Loucy (cell line): ENCODE results near the gene SUSD3.

ENCODE experiments used
- H2AFZ ChIP-seq: fragments of 200-600 bp; sonication (generic); 2 replicates; pipeline ENCODE4 v1.6.0; 2016; ENCODE audit warnings: antibody characterized with exemption, mild to moderate bottlenecking, low read length, moderate library complexity
- H3F3A ChIP-seq: fragments of 200-600 bp; 2 replicates; pipeline ENCODE4 v1.6.0; 2016; ENCODE audit warnings: antibody characterized with exemption, low read depth, mild to moderate bottlenecking
- H3K27me3 ChIP-seq: fragments of 200-600 bp; sonication (generic); 2 replicates; pipeline ENCODE4 v1.6.1; 2014; ENCODE audit warnings: low read length, mild to moderate bottlenecking; ENCODE audit not compliant: insufficient read depth, poor library complexity, severe bottlenecking
- H3K36me3 ChIP-seq: fragments of 200-600 bp; sonication (generic); 2 replicates; pipeline ENCODE4 v1.6.1; 2016; ENCODE audit warnings: low read length; ENCODE audit not compliant: insufficient read depth
- H3K4me1 ChIP-seq: fragments of 200-600 bp; sonication (generic); 2 replicates; pipeline ENCODE4 v1.5.1; 2014; ENCODE audit warnings: low read length, mild to moderate bottlenecking; ENCODE audit not compliant: insufficient read depth, poor library complexity, severe bottlenecking
- H3K4me2 ChIP-seq: fragments of 200-600 bp; sonication (generic); 2 replicates; pipeline ENCODE4 v1.6.0; 2014; ENCODE audit warnings: antibody characterized with exemption, low read length, low read depth, mild to moderate bottlenecking; ENCODE audit not compliant: poor library complexity, severe bottlenecking
- H3K4me3 ChIP-seq: fragments of 200-600 bp; sonication (generic); 2 replicates; pipeline ENCODE4 v1.5.1; 2014; ENCODE audit warnings: low read length, mild to moderate bottlenecking, mixed read lengths; ENCODE audit not compliant: poor library complexity, severe bottlenecking
- H3K79me2 ChIP-seq: fragments of 200-600 bp; sonication (generic); 2 replicates; pipeline ENCODE4 v1.6.1; 2014; ENCODE audit warnings: low read length; ENCODE audit not compliant: insufficient read depth
- H3K9ac ChIP-seq: fragments of 200-600 bp; sonication (generic); 2 replicates; pipeline ENCODE4 v1.6.0; 2014; ENCODE audit warnings: mild to moderate bottlenecking, low read depth, low read length, moderate library complexity; ENCODE audit not compliant: poor library complexity, severe bottlenecking
- H3K9me2 ChIP-seq: fragments of 200-600 bp; sonication (generic); replicated peaks from 2 replicates; pipeline ENCODE4 v1.6.1; 2016; ENCODE audit warnings: low read depth, low read length, mixed read lengths
- H3K9me3 ChIP-seq: fragments of 200-600 bp; sonication (generic); 2 replicates; pipeline ENCODE4 v1.6.1; 2014; ENCODE audit warnings: mild to moderate bottlenecking, antibody characterized with exemption, low read length, low read depth; ENCODE audit not compliant: insufficient read depth
- H4K20me1 ChIP-seq: fragments of 200-600 bp; sonication (generic); 2 replicates; pipeline ENCODE4 v1.6.0; 2014; ENCODE audit warnings: antibody characterized with exemption, low read length, mild to moderate bottlenecking; ENCODE audit not compliant: insufficient read depth, poor library complexity, severe bottlenecking
- CTCF ChIP-seq: fragments of 200-600 bp; sonication (generic); conservative IDR thresholded peaks from 2 replicates; pipeline ENCODE4 v1.5.1; 2014; ENCODE audit warnings: mild to moderate bottlenecking, antibody characterized with exemption, low read length
- EZH2phosphoT487 ChIP-seq: fragments of 200-600 bp; IDR thresholded peaks from 2 replicates; pipeline ENCODE4 v1.6.1; 2018; ENCODE audit warnings: antibody characterized with exemption, mild to moderate bottlenecking, moderate library complexity, borderline replicate concordance

The SUSD3 gene

GRCh38 chr9:93119953-93120845, 61.7 kb downstream of the SUSD3 start:
- Histone ChIP-seq H3K4me3 (no peak overlapping the region), H3K27me3 (no peaks in the 10 kb centered on the region), H3K4me2 (no peak overlapping the region), H2AFZ (no peak overlapping the region), H3K4me1 (no peaks in the 10 kb centered on the region), H3K79me2 (no peaks in the 10 kb centered on the region), H3K9ac (no peak overlapping the region), H3K36me3 (no peaks in the 10 kb centered on the region), H4K20me1 (no peaks in the 10 kb centered on the region), H3K9me3 (no peaks in the 10 kb centered on the region), H3K9me2 (no peaks in the 10 kb centered on the region), H3F3A (no peaks in the 10 kb centered on the region)
- TF ChIP-seq CTCF (no peak), EZH2phosphoT487 (no peak)

- no peaks in the 10 kb centered on the region for H3K9me3 ChIP-seq
- H3K79me2 ChIP-seq = no peaks in the 10 kb centered on the region
- H4K20me1 ChIP-seq = no peaks in the 10 kb centered on the region
- H3K27me3 ChIP-seq = no peaks in the 10 kb centered on the region
- no peaks in the 10 kb centered on the region for H3K9me2 ChIP-seq
- no peak overlapping the region for H3K4me2 ChIP-seq
- no peak overlapping the region for H2AFZ ChIP-seq
- H3F3A ChIP-seq = no peaks in the 10 kb centered on the region
- H3K4me3 ChIP-seq = no peak overlapping the region
- H3K36me3 ChIP-seq = no peaks in the 10 kb centered on the region
- no peak for TF ChIP-seq EZH2phosphoT487
- no peak for TF ChIP-seq CTCF
- H3K9ac ChIP-seq = no peak overlapping the region
- H3K4me1 ChIP-seq = no peaks in the 10 kb centered on the region
Measured at GRCh38 chr9:93120846-93121315, 62.4 kb downstream of the SUSD3 start.

GRCh38 chr9:93121316-93122241, 63.1 kb downstream of the SUSD3 start:
- H3K9ac ChIP-seq = no peak overlapping the region
- no peaks in the 10 kb centered on the region for H3K9me2 ChIP-seq
- no peak overlapping the region for H2AFZ ChIP-seq
- TF ChIP-seq CTCF = no peak
- TF ChIP-seq EZH2phosphoT487 = no peak
- H3K79me2 ChIP-seq = no peaks in the 10 kb centered on the region
- no peaks in the 10 kb centered on the region for H4K20me1 ChIP-seq
- no peaks in the 10 kb centered on the region for H3F3A ChIP-seq
- no peak overlapping the region for H3K4me3 ChIP-seq
- no peaks in the 10 kb centered on the region for H3K36me3 ChIP-seq
- H3K4me1 ChIP-seq = no peaks in the 10 kb centered on the region
- H3K27me3 ChIP-seq = no peaks in the 10 kb centered on the region
- no peaks in the 10 kb centered on the region for H3K9me3 ChIP-seq
- H3K4me2 ChIP-seq = no peak overlapping the region
